SK-N-SH (cell line): ENCODE data around the gene BTBD6. TPM values are rescaled to one million over a fixed set of nuclear protein-coding genes. Genes with fewer than 3 reads are reported as not detected.

Experiments
- CTCF ChIA-PET: fragments of 300-600, 350-600 bp; formaldehyde crosslinking; extraction: SDS; loops from one replicate; lab custom pipeline; 2021; lab: Yijun Ruan, JAX
- POLR2A ChIA-PET: fragments of 350-600 bp; sonication (Branson Sonifier 250); formaldehyde crosslinking; extraction: SDS; loops from one replicate; lab custom pipeline; 2020; ENCODE audit warnings: antibody characterized with exemption, inconsistent platforms; lab: Yijun Ruan, JAX
- DNase-seq: peaks from one replicate; pipeline ENCODE4 v3.0.0; 2012
- H2AFZ ChIP-seq: fragments of 200-600 bp; sonication (generic); 2 replicates; pipeline ENCODE4 v1.8.1; 2016; ENCODE audit warnings: antibody characterized with exemption, mild to moderate bottlenecking, low read depth
- H3F3A ChIP-seq: fragments of 200-600 bp; sonication (generic); replicated peaks from 2 replicates; pipeline ENCODE3; 2016; ENCODE audit warnings: antibody characterized with exemption, mild to moderate bottlenecking; ENCODE audit not compliant: insufficient read depth
- H3K27ac ChIP-seq, 2 experiments: fragments of 200-500 bp in 1 of 2; fragments of 200-600 bp in 1 of 2; sonication (Bioruptor generic) in 1 of 2; sonication (generic), shearing (Covaris generic) in 1 of 2; 2 replicates each; pipeline versions ENCODE4 v1.5.1 to v1.6.1; 2014 to 2016; ENCODE audit warnings: low read depth in 2 of 2, inconsistent platforms in 1 of 2, low read length in 1 of 2, mild to moderate bottlenecking in 1 of 2, mixed read lengths in 1 of 2
- H3K27me3 ChIP-seq: fragments of 200-600 bp; sonication (generic), shearing (Covaris generic); 2 replicates; pipeline ENCODE4 v1.6.1; 2016; ENCODE audit warnings: mixed run types; ENCODE audit not compliant: insufficient read depth
- H3K36me3 ChIP-seq, 2 experiments: fragments of 200-500 bp in 1 of 2; fragments of 200-600 bp in 1 of 2; sonication (Bioruptor generic) in 1 of 2; sonication (generic) in 1 of 2; replicated peaks in 1 of 2; 2 replicates each; pipeline versions ENCODE3 to v1.5.1; 2014 to 2016; ENCODE audit warnings: low read length in 1 of 2, mild to moderate bottlenecking in 1 of 2; ENCODE audit not compliant: insufficient read depth in 2 of 2, control insufficient read depth in 1 of 2
- H3K4me1 ChIP-seq, 2 experiments: fragments of 200-500 bp in 1 of 2; fragments of 200-600 bp in 1 of 2; sonication (Bioruptor generic) in 1 of 2; sonication (generic), shearing (Covaris generic) in 1 of 2; 2 replicates each; pipeline versions ENCODE4 v1.5.1 to v1.6.1; 2014 to 2016; ENCODE audit warnings: low read depth in 1 of 2, low read length in 1 of 2, mixed run types in 1 of 2; ENCODE audit not compliant: insufficient read depth in 2 of 2, control insufficient read depth in 1 of 2
- H3K4me2 ChIP-seq: fragments of 200-600 bp; sonication (generic), shearing (Covaris generic); 2 replicates; pipeline ENCODE4 v1.6.1; 2017; ENCODE audit warnings: mixed run types
- H3K4me3 ChIP-seq, 2 experiments: fragments of 200-500 bp in 1 of 2; fragments of 200-600 bp in 1 of 2; sonication (Bioruptor generic) in 1 of 2; sonication (generic), shearing (Covaris generic) in 1 of 2; 2 replicates each; pipeline versions ENCODE4 v1.5.1 to v1.8.1; 2014 to 2016; ENCODE audit warnings: low read depth in 2 of 2, inconsistent platforms in 1 of 2, low read length in 1 of 2, mild to moderate bottlenecking in 1 of 2, mixed read lengths in 1 of 2, moderate library complexity in 1 of 2
- H3K79me2 ChIP-seq: fragments of 200-600 bp; sonication (generic); 2 replicates; pipeline ENCODE4 v1.8.1; 2017; ENCODE audit warnings: mild to moderate bottlenecking; ENCODE audit not compliant: insufficient read depth
- H3K9ac ChIP-seq: fragments of 200-600 bp; sonication (generic); 2 replicates; pipeline ENCODE4 v1.6.1; 2017; ENCODE audit warnings: mixed run types
- H3K9me2 ChIP-seq: fragments of 200-600 bp; sonication (generic); 2 replicates; pipeline ENCODE4 v1.6.1; 2017; ENCODE audit warnings: mixed run types
- H3K9me3 ChIP-seq: fragments of 200-600 bp; sonication (generic); 2 replicates; pipeline ENCODE4 v1.6.1; 2017; ENCODE audit warnings: mixed run types, mild to moderate bottlenecking, moderate library complexity
- H4K20me1 ChIP-seq: fragments of 200-600 bp; sonication (generic); 2 replicates; pipeline ENCODE4 v1.6.1; 2017; ENCODE audit warnings: mild to moderate bottlenecking, mixed run types; ENCODE audit not compliant: insufficient read depth
- CTCF ChIP-seq: fragments of 200-600 bp; sonication (generic); IDR thresholded peaks from 2 replicates; pipeline ENCODE4 v1.6.1; 2017; ENCODE audit warnings: antibody characterized with exemption, mild to moderate bottlenecking, moderate library complexity
- ELF1 ChIP-seq: IDR thresholded peaks from 2 replicates; pipeline ENCODE4 v1.4.0; 2012
- EP300 ChIP-seq, 2 experiments: IDR thresholded peaks; 2 replicates each; pipeline versions ENCODE4 v1.4.0 to v1.6.1; 2012; ENCODE audit warnings: borderline replicate concordance in 1 of 2, low read depth in 1 of 2, low read length in 1 of 2
- EZH2phosphoT487 ChIP-seq: fragments of 200-600 bp; sonication (generic); IDR thresholded peaks from 2 replicates; pipeline ENCODE4 v1.6.1; 2017; ENCODE audit warnings: low read depth, mixed run types, mild to moderate bottlenecking, antibody characterized with exemption, moderate library complexity, borderline replicate concordance
- FOSL2 ChIP-seq: IDR thresholded peaks from 2 replicates; pipeline ENCODE4 v1.4.0; 2012; ENCODE audit warnings: low read depth, mild to moderate bottlenecking, moderate library complexity, borderline replicate concordance
- FOXJ3 ChIP-seq: sonication (generic); formaldehyde crosslinking; IDR thresholded peaks from 2 replicates; pipeline ENCODE4 v1.5.1; 2020; ENCODE audit warnings: mild to moderate bottlenecking, missing genetic modification reagents
- FOXM1 ChIP-seq: IDR thresholded peaks from 2 replicates; pipeline ENCODE4 v1.4.0; 2012; ENCODE audit warnings: low read depth, mild to moderate bottlenecking
- GABPA ChIP-seq: IDR thresholded peaks from 2 replicates; pipeline ENCODE4 v1.4.0; 2012; ENCODE audit warnings: low read depth, mild to moderate bottlenecking
- GATA2 ChIP-seq: sonication (generic); formaldehyde crosslinking; IDR thresholded peaks from 2 replicates; pipeline ENCODE4 v1.5.0; 2020; ENCODE audit warnings: mild to moderate bottlenecking, missing genetic modification reagents
- JUND ChIP-seq: IDR thresholded peaks from 2 replicates; pipeline ENCODE4 v1.4.0; 2012
- MEF2A ChIP-seq: IDR thresholded peaks from 2 replicates; pipeline ENCODE4 v1.4.0; 2012; ENCODE audit warnings: low read depth, borderline replicate concordance
- NFIC ChIP-seq: IDR thresholded peaks from 2 replicates; pipeline ENCODE4 v1.4.0; 2012; ENCODE audit warnings: borderline replicate concordance
- NRF1 ChIP-seq: IDR thresholded peaks from 2 replicates; pipeline ENCODE4 v1.6.1; 2012; ENCODE audit warnings: low read depth, mild to moderate bottlenecking, low read length
- PBX3 ChIP-seq: IDR thresholded peaks from 2 replicates; pipeline ENCODE4; 2012
- RCOR1 ChIP-seq: fragments of 150-350 bp; IDR thresholded peaks from 2 replicates; pipeline ENCODE4 v1.6.1; 2017; ENCODE audit warnings: antibody characterized with exemption, low read length
- REST ChIP-seq: IDR thresholded peaks from 2 replicates; pipeline ENCODE4 v1.6.1; 2012; ENCODE audit warnings: mild to moderate bottlenecking, low read depth, low read length, moderate library complexity
- RFX5 ChIP-seq: IDR thresholded peaks from 2 replicates; pipeline ENCODE4 v1.6.1; 2012; ENCODE audit warnings: mild to moderate bottlenecking, improper control_type of control experiment, low read length
- RXRA ChIP-seq: IDR thresholded peaks from 2 replicates; pipeline ENCODE4 v1.4.0; 2012; ENCODE audit warnings: low read depth, mild to moderate bottlenecking, borderline replicate concordance
- SIN3A ChIP-seq: IDR thresholded peaks from 2 replicates; pipeline ENCODE4 v1.6.1; 2012; ENCODE audit warnings: low read depth, mild to moderate bottlenecking, low read length, moderate library complexity, borderline replicate concordance
- TAF1 ChIP-seq: IDR thresholded peaks from 2 replicates; pipeline ENCODE4 v1.6.1; 2012; ENCODE audit warnings: low read depth, mild to moderate bottlenecking, low read length, moderate library complexity, borderline replicate concordance
- WGBS: methylation state at CpG from one replicate; pipeline ENCODE4 v1.1.6; 2017; ENCODE audit warnings: low lambda C conversion rate; 5-methylcytosine and 5-hydroxymethylcytosine counted together
- polyA plus RNA-seq, 3 experiments: library from polyadenylated mRNA; depleted of rRNA; stranded (reverse); fragments of >200 nt; gene quantifications; 2 replicates each; pipeline ENCODE4 v1.2.3, GENCODE V29; 2012

Gene BTBD6
- polyA plus RNA-seq, 1 of the 3 experiments (the other 2 are of a cell fraction), result 20.9 TPM

- CTCF ChIA-PET, result no interaction called here
- Histone ChIP-seq H3K4me2 (no peak overlapping the region), H3F3A (no peaks in the 10 kb centered on the region), H3K4me1 (peaks cover 0 to 4% of the 10 kb centered on the region in 2 experiments; a peak in 1 of 4 replicates), H3K9ac (no peak overlapping the region), H3K4me3 (no peak overlapping the region), H3K27me3 (no peaks in the 10 kb centered on the region), H3K79me2 (peaks cover 7% of the 10 kb centered on the region; the same call in 1 of the 2 replicates), H3K27ac (no peak overlapping the region; a peak in 1 of 4 replicates), H3K9me3 (no peaks in the 10 kb centered on the region), H3K36me3 (peaks cover 5 to 43% of the 10 kb centered on the region in 2 experiments), H3K9me2 (no peaks in the 10 kb centered on the region), H4K20me1 (0 out of 2 replicates have a peak, but pooled peaks cover 5% of the 10 kb centered on the region), H2AFZ (no peak overlapping the region)
- DNase-seq, result no peak
- 95% methylated on average over 4 of the region's 9 CpGs for WGBS
- POLR2A ChIA-PET, result no interaction called here
- TF ChIP-seq SIN3A (no peak), CTCF (no peak), JUND (no peak), FOXM1 (no peak), PBX3 (no peak), EP300 (IDR thresholded peaks at IDR 0.05; ENCODE audit: borderline replicate concordance in 1 of 2, low read depth in 1 of 2, low read length in 1 of 2) (no peak), FOSL2 (no peak), NRF1 (no peak)
Measured at GRCh38 chr14:105253329-105253682, 5.0 kb downstream of the BTBD6 start.

GRCh38 chr14:105255021-105255507 is 6.7 kb downstream of the BTBD6 start:
- peak overlapping the region; percentile 3 to 34; a peak in 1 of 4 replicates for H3K27ac ChIP-seq
- H3K9me2 ChIP-seq, result no peaks in the 10 kb centered on the region
- no peak overlapping the region for H3K4me2 ChIP-seq
- H3K79me2 ChIP-seq, result no peaks in the 10 kb centered on the region
- H3K9ac ChIP-seq, result no peak overlapping the region
- H3K27me3 ChIP-seq, result no peaks in the 10 kb centered on the region
- H3K4me3 ChIP-seq, result no peak overlapping the region
- DNase-seq, result no peak
- 0 out of 2 replicates have a peak, but pooled peaks cover 8% of the 10 kb centered on the region for H4K20me1 ChIP-seq
- H2AFZ ChIP-seq, result no peak overlapping the region
- TF ChIP-seq RCOR1 (no peak), PBX3 (no peak), EZH2phosphoT487 (no peak), JUND (no peak), ELF1 (no peak), FOSL2 (no peak), REST (no peak), MEF2A (no peak), RFX5 (no peak), GABPA (no peak), RXRA (no peak), NFIC (no peak), FOXJ3 (CRISPR knock-in tag) (no peak), GATA2 (no peak), TAF1 (no peak)
- no peaks in the 10 kb centered on the region for H3F3A ChIP-seq
- CTCF ChIA-PET, result interaction anchor here (1.1 to 1.9 kb wide), 4 partner anchors 11 to 97 kb away, joined by 3 to 9 read pairs (median 5); no protein-coding TSS in a partner anchor
- no peaks in the 10 kb centered on the region for H3K9me3 ChIP-seq
- WGBS, result 84% methylated on average over 3 of the region's 6 CpGs
- H3K4me1 ChIP-seq, result no peaks in the 10 kb centered on the region; a peak in 1 of 4 replicates
- H3K36me3 ChIP-seq, result peaks cover under 1 to 37% of the 10 kb centered on the region in 2 experiments
- POLR2A ChIA-PET, result no interaction called here
